WTC11 (cell line): ENCODE measurements around the gene MACROD2. TPM values are rescaled to one million over a fixed set of nuclear protein-coding genes. Genes with fewer than 3 reads are reported as not detected.

ENCODE experiments used
- ATAC-seq: fragments of 200-7000 bp; cut with Tn5 transposase; 2 replicates; pipeline ENCODE4 v1.10.0; 2021; ENCODE audit warnings: mild to moderate bottlenecking, moderate library complexity
- CTCF ChIA-PET: fragments of 300-600 bp; sonication (Branson Sonifier 250); formaldehyde crosslinking; loops from one replicate; lab custom pipeline; 2021; ENCODE audit warnings: antibody characterized with exemption; lab: Charles Lee
- POLR2A ChIA-PET: fragments of 350-600 bp; sonication (Branson Sonifier 250); formaldehyde crosslinking; loops from one replicate; lab custom pipeline; 2021; ENCODE audit warnings: antibody characterized with exemption; lab: Charles Lee
- DNase-seq: peaks from one replicate; pipeline ENCODE4 v3.0.0; 2021; ENCODE audit warnings: low spot score
- H3K27ac Mint-ChIP-seq: 2 replicates; pipeline ENCODE4 v1.8.0; 2021; ENCODE audit warnings: mixed read lengths
- H3K27me3 Mint-ChIP-seq: 2 replicates; pipeline ENCODE4 v1.8.0; 2021; ENCODE audit warnings: low read depth, mild to moderate bottlenecking, moderate library complexity, mixed read lengths
- H3K36me3 Mint-ChIP-seq: 2 replicates; pipeline ENCODE4 v1.8.0; 2021; ENCODE audit warnings: mixed read lengths
- H3K4me1 Mint-ChIP-seq: 2 replicates; pipeline ENCODE4 v1.8.0; 2022; ENCODE audit warnings: mixed read lengths
- H3K4me3 Mint-ChIP-seq: 2 replicates; pipeline ENCODE4 v1.8.0; 2021; ENCODE audit warnings: mild to moderate bottlenecking, moderate library complexity, mixed read lengths
- H3K9me3 Mint-ChIP-seq: 2 replicates; pipeline ENCODE4 v1.8.0; 2021; ENCODE audit warnings: mixed read lengths
- ATF2 ChIP-seq: sonication (generic); formaldehyde crosslinking; IDR thresholded peaks from 2 replicates; pipeline ENCODE4 v1.8.1; 2022; ENCODE audit warnings: low read depth, missing genetic modification reagents, borderline replicate concordance
- FOXJ3 ChIP-seq: sonication (generic); formaldehyde crosslinking; IDR thresholded peaks from 2 replicates; pipeline ENCODE4 v1.9.0; 2021; ENCODE audit warnings: missing genetic modification reagents, mild to moderate bottlenecking, borderline replicate concordance
- HMGA2 ChIP-seq: fragments of 250-450 bp; sonication (Bioruptor Pico); IDR thresholded peaks from 2 replicates; pipeline ENCODE4 v1.4.0; 2021; ENCODE audit warnings: mild to moderate bottlenecking, moderate library complexity
- HMGXB4 ChIP-seq: sonication (generic); formaldehyde crosslinking; IDR thresholded peaks from 2 replicates; pipeline ENCODE4 v1.8.1; 2023; ENCODE audit warnings: mild to moderate bottlenecking, moderate library complexity, missing genetic modification reagents
- IRF2 ChIP-seq: sonication (generic); formaldehyde crosslinking; IDR thresholded peaks from 2 replicates; pipeline ENCODE4 v1.8.0; 2022; ENCODE audit warnings: low read depth, missing genetic modification reagents, borderline replicate concordance
- MAX ChIP-seq: sonication (generic); formaldehyde crosslinking; IDR thresholded peaks from 2 replicates; pipeline ENCODE4 v1.8.0; 2022; ENCODE audit warnings: mild to moderate bottlenecking, missing genetic modification reagents
- NR3C1 ChIP-seq: sonication (generic); formaldehyde crosslinking; conservative IDR thresholded peaks from 2 replicates; pipeline ENCODE4 v1.8.1; 2023; ENCODE audit warnings: low read depth, mild to moderate bottlenecking, missing genetic modification reagents
- RELA ChIP-seq: sonication (generic); formaldehyde crosslinking; IDR thresholded peaks from 2 replicates; pipeline ENCODE4 v1.8.1; 2022; ENCODE audit warnings: missing genetic modification reagents, mild to moderate bottlenecking, borderline replicate concordance
- ZNF138 ChIP-seq: sonication (generic); formaldehyde crosslinking; conservative IDR thresholded peaks from 2 replicates; pipeline ENCODE4 v1.8.1; 2022; ENCODE audit warnings: mild to moderate bottlenecking, moderate library complexity, missing genetic modification reagents
- ZNF396 ChIP-seq: fragments of 250-450 bp; sonication (Bioruptor Pico); IDR thresholded peaks from 2 replicates; pipeline ENCODE4 v1.8.0; 2021; ENCODE audit warnings: mild to moderate bottlenecking, moderate library complexity, borderline replicate concordance
- ZNF423 ChIP-seq: fragments of 250-450 bp; sonication (Bioruptor Pico); IDR thresholded peaks from 2 replicates; pipeline ENCODE4 v2.1.2; 2022; ENCODE audit warnings: mild to moderate bottlenecking, moderate library complexity
- total RNA-seq: library from RNA; stranded (reverse); gene quantifications from 3 replicates; pipeline ENCODE4 v1.2.3, GENCODE V29; 2021
- TF ChIP-seq, protein P1 (sequence below): sonication (generic); formaldehyde crosslinking; IDR thresholded peaks from 2 replicates; pipeline ENCODE4 v1.8.1; 2023; ENCODE audit warnings: mild to moderate bottlenecking, missing genetic modification reagents, borderline replicate concordance
- TF ChIP-seq, protein P2 (sequence below): sonication (generic); formaldehyde crosslinking; IDR thresholded peaks from 2 replicates; pipeline ENCODE4 v1.8.0; 2023; ENCODE audit warnings: mild to moderate bottlenecking, missing genetic modification reagents
- TF ChIP-seq, protein P3 (sequence below): sonication (generic); formaldehyde crosslinking; IDR thresholded peaks from 2 replicates; pipeline ENCODE4 v1.8.1; 2022; ENCODE audit warnings: mild to moderate bottlenecking, moderate library complexity, missing genetic modification reagents
- TF ChIP-seq, protein P4 (sequence below): fragments of 250-450 bp; sonication (Bioruptor Pico); IDR thresholded peaks from 2 replicates; pipeline ENCODE4 v1.9.0; 2021; ENCODE audit warnings: mild to moderate bottlenecking

Gene MACROD2
- total RNA-seq, 1 experiment from 2014 or later: 4.1 TPM

- TF ChIP-seq, protein P1, sequence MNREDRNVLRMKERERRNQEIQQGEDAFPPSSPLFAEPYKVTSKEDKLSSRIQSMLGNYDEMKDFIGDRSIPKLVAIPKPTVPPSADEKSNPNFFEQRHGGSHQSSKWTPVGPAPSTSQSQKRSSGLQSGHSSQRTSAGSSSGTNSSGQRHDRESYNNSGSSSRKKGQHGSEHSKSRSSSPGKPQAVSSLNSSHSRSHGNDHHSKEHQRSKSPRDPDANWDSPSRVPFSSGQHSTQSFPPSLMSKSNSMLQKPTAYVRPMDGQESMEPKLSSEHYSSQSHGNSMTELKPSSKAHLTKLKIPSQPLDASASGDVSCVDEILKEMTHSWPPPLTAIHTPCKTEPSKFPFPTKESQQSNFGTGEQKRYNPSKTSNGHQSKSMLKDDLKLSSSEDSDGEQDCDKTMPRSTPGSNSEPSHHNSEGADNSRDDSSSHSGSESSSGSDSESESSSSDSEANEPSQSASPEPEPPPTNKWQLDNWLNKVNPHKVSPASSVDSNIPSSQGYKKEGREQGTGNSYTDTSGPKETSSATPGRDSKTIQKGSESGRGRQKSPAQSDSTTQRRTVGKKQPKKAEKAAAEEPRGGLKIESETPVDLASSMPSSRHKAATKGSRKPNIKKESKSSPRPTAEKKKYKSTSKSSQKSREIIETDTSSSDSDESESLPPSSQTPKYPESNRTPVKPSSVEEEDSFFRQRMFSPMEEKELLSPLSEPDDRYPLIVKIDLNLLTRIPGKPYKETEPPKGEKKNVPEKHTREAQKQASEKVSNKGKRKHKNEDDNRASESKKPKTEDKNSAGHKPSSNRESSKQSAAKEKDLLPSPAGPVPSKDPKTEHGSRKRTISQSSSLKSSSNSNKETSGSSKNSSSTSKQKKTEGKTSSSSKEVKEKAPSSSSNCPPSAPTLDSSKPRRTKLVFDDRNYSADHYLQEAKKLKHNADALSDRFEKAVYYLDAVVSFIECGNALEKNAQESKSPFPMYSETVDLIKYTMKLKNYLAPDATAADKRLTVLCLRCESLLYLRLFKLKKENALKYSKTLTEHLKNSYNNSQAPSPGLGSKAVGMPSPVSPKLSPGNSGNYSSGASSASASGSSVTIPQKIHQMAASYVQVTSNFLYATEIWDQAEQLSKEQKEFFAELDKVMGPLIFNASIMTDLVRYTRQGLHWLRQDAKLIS (CRISPR knock-in tag): no peak
These were observed 857.8 kb downstream of the MACROD2 start (continued) for GRCh38 chr20:14853079-14853478.

- TF ChIP-seq ZNF423 (no peak), RELA (no peak), HMGA2 (no peak)
- CTCF ChIA-PET: interaction anchor here (0.7 kb wide), 1 partner anchor 275 kb away, joined by 3 read pairs; no protein-coding TSS in a partner anchor
- ATAC-seq: no peak
These were observed 859.9 kb downstream of the MACROD2 start for GRCh38 chr20:14855171-14855570.

DNA sequence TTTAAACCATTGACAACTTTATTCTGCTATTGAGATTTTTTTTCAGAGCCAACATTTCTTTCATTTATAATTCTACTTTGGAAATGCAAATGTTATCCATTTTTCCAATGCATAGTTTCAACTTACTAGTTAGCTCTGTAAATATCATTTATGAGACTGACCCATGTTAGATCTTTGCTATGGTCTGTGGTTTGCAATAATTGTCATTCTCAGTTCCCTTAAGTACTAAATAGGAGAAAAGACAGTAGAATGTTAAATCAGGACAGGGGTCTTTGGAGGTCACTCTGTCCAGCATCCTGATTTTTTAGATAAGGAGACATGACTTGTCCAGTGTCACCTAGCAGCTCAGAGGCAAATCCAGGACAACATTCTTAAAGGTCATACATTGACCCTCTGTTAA is 864.3 kb downstream of the MACROD2 start:
- Mint-ChIP-seq H3K4me3 (no peak overlapping the region), H3K27ac (no peak overlapping the region), H3K36me3 (no peaks in the 10 kb centered on the region), H3K4me1 (peaks cover 25% of the 10 kb centered on the region), H3K9me3 (no peaks in the 10 kb centered on the region), H3K27me3 (peaks cover 57% of the 10 kb centered on the region)
- ATAC-seq (no peak), DNase-seq (no peak)
- POLR2A ChIA-PET: no interaction called here
- CTCF ChIA-PET: interaction anchor here (0.6 kb wide), 1 partner anchor 521 kb away, joined by 3 read pairs; no protein-coding TSS in a partner anchor
- TF ChIP-seq ZNF138 (CRISPR knock-in tag): no peak
- TF ChIP-seq, protein P2, sequence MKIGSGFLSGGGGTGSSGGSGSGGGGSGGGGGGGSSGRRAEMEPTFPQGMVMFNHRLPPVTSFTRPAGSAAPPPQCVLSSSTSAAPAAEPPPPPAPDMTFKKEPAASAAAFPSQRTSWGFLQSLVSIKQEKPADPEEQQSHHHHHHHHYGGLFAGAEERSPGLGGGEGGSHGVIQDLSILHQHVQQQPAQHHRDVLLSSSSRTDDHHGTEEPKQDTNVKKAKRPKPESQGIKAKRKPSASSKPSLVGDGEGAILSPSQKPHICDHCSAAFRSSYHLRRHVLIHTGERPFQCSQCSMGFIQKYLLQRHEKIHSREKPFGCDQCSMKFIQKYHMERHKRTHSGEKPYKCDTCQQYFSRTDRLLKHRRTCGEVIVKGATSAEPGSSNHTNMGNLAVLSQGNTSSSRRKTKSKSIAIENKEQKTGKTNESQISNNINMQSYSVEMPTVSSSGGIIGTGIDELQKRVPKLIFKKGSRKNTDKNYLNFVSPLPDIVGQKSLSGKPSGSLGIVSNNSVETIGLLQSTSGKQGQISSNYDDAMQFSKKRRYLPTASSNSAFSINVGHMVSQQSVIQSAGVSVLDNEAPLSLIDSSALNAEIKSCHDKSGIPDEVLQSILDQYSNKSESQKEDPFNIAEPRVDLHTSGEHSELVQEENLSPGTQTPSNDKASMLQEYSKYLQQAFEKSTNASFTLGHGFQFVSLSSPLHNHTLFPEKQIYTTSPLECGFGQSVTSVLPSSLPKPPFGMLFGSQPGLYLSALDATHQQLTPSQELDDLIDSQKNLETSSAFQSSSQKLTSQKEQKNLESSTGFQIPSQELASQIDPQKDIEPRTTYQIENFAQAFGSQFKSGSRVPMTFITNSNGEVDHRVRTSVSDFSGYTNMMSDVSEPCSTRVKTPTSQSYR: no peak
- no peak for TF ChIP-seq FOXJ3 (CRISPR knock-in tag)
- no peak for TF ChIP-seq ATF2
- TF ChIP-seq, protein P3, sequence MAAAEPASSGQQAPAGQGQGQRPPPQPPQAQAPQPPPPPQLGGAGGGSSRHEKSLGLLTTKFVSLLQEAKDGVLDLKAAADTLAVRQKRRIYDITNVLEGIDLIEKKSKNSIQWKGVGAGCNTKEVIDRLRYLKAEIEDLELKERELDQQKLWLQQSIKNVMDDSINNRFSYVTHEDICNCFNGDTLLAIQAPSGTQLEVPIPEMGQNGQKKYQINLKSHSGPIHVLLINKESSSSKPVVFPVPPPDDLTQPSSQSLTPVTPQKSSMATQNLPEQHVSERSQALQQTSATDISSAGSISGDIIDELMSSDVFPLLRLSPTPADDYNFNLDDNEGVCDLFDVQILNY (CRISPR knock-in tag): no peak
- no peak for TF ChIP-seq ZNF396 (CRISPR knock-in tag)
- TF ChIP-seq, protein P1 (CRISPR knock-in tag): no peak
- TF ChIP-seq IRF2: no peak
- no peak for TF ChIP-seq NR3C1 (CRISPR knock-in tag)
- TF ChIP-seq, protein P4, sequence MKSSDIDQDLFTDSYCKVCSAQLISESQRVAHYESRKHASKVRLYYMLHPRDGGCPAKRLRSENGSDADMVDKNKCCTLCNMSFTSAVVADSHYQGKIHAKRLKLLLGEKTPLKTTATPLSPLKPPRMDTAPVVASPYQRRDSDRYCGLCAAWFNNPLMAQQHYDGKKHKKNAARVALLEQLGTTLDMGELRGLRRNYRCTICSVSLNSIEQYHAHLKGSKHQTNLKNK (CRISPR knock-in tag): no peak
- no peak for TF ChIP-seq HMGXB4 (CRISPR knock-in tag)
- TF ChIP-seq MAX (CRISPR knock-in tag): no peak

More at GRCh38 chr20:14855171-14855570, 859.9 kb downstream of the MACROD2 start:
- POLR2A ChIA-PET: no interaction called here
- H3K27me3 Mint-ChIP-seq: peaks cover 33% of the 10 kb centered on the region
- DNase-seq: no peak
- no peaks in the 10 kb centered on the region for H3K36me3 Mint-ChIP-seq
- no peak overlapping the region for H3K27ac Mint-ChIP-seq
- no peak overlapping the region for H3K4me3 Mint-ChIP-seq
- H3K4me1 Mint-ChIP-seq: peaks cover 26% of the 10 kb centered on the region
- H3K9me3 Mint-ChIP-seq: no peaks in the 10 kb centered on the region
